GM18502 (cell line): ENCODE measurements around the gene TFF1.

Source experiments
- ATAC-seq: cut with Tn5 transposase; IDR thresholded peaks from one replicate; pipeline ENCODE4 v1.9.1; 2021; ENCODE audit warnings: mild to moderate bottlenecking; ENCODE audit not compliant: unreplicated experiment, poor library complexity

Gene TFF1

DNA sequence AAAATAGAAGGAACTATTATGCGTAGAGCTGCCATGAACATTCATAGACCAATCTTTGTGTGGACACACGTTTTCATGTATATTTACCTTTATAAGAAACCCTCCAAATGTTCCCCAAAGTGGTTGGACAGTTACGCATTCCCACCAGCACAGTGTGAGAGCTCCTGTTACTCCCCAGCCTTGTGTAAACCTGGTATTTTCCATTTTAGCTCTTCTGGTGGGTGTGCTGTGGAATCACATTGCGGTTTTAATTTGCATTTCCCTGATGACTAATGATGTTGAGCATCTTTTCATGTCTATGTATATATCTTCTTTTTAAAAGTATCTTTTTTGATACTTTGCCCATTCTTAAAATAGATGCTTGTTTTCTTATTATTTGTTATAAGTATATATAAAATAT is 34.2 kb upstream of the TFF1 start:
- ATAC-seq = no peak

DNA sequence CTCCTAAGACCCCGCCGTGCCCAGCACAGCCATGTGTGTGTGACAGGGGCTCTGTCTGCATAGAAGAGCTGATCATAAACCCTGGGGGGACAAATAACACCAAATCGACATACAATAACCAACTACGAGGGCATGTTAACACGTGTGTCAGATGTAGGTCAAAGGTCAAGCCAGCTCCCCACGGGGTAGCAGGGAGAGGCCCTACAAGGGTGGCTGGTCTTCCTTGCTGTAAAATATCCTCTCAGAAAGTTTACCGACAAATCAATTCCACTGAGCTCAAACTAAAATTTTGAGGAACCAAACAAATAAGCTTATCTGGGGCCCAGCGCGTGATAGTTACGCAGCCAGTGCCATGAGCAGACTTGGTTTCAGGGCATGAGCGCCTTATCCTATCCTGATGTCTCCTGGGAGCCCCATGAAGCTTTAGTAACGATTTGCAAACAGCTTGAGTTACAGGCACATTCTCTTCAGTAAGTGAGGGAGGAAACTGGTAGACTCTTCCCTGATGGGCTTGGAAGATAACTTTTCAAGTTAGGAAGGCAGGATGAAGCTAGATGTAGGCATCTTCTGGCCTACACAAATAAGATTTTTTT is 32.2 kb upstream of the TFF1 start:
- ATAC-seq = no peak

DNA sequence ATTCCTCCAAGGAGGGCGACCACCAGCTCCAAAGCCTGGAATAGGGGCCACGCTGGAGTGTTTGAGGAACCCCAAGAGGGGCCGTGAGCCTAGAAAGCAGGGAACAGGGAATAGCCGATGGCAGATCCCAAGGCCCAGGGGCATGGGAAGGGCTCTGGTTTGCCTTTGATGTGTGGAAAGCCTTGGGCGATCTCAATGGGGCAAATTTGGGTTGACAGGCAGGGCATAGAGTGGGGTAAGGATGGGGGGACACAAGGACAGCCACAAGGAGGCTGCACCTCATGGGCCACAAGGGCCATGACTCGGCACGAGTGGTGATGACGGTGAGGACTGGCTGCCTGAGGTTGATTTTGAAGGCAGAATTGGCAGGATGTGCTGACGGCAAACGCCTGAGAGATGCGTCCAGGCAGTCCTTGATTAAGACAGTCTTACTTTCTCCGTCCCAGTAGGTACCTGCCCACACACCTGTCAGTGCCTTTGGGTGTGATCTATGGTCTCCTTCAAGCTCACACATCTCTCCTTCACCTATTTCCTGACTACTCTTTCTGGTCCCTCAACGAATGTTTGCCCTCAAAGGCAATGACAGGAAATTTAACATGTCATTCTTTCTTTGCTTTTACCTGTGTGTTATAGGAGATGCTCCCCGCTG is 31.5 kb upstream of the TFF1 start:
- no peak for ATAC-seq

DNA sequence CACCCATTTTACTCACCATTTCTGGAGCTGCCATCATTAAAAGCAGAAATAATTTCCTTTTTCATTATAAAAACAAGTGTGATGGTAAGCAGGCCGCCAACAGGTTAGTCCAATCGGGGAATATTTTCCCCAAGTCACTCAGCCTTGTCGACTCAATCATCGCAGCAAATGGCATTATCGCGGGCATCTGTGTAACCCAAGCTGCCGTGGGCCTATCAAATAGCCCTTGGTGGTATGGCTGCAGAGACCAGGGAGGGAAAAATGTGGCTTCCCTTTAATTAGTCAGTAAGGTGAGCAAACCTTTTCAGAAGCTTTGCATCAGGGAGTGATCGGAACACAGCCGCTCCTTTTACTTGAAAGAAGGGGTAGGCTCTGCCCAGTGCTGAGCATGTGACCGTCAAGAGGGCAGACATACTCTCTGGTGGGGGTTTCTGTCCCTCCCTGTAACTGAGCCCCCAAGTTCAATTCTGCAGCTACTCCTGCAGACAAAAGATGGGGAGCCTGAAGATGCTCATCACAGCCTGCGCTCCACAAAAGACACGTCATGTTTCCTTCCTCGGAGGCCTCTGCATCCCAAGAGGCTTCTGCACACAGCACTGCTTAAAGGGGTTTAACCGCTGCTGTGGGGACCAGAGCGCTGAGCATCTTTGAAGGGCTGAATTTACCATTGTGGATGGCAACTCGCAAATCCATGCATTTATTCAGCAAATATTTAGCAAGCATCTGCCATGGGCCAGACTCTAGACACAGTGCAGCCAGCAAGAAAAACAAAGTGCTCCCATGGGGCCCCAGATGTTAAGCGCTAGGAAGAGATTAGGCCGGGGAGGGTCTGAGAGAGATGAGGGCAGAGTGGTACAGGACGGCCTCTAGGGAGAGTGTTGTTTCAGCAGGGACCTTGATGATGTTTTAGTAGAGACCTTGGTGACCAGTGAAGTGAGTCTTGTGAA is 30.7 kb upstream of the TFF1 start:
- ATAC-seq = no peak

DNA sequence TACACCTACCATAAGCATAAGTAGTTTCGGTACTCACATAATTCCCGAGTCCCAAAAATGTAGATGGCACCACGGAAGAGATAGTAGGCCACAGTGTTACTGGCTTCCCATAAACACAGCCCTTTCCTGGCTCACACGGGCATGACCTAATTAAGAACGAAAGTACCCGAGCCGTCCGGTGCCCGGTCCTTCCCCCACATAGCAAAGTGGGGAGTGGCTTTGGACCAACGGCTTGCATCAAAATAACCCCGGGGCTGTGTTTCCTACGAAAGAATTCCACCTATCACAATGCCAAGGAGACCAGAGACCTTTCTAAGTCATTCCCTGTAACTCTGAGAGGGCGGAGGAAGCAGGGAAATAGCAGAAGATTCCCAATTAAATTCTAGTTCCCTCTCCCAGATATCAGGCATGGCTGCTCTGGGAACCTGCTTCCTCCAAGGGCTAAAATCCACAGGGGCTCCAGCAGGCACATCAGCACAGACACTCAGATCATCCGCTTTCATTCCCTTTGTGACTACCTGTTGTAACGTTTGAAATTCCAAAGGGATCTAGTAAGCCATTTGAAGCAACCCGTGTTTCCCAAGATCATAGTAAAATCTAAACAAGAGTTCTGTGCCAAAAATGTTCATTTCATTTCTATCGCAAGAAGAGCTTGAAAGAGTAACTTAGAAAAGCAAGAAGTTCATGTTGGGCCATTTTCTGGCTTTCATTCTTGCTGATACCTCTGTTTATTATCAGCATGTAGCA is 29.7 kb upstream of the TFF1 start, which contains the start of gene TMPRSS3:
TMPRSS3 (minus strand) TSS at position 148 of the 747 bp plus-strand sequence. CDS start 635 bp downstream, outside the sequence.
- no peak for ATAC-seq

DNA sequence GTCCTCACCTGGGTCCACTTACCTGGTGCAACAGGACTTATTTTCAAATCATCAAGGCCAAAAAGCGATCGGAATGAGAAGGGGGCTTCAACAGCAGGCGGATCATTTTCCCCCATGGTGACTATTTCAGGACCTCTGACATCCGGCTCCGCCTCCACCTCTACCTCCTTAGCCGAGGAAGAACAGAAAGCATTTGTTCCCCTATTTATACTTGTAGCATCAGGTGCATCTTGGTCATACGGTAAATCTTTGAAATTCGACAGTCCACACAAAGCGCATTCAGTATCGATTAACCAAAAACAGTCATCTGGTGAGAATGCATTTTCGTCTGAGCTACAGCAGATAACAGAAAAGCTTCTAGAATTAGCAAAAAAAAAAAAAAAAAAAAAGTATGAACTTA is 29.0 kb upstream of the TFF1 start:
- no peak for ATAC-seq

DNA sequence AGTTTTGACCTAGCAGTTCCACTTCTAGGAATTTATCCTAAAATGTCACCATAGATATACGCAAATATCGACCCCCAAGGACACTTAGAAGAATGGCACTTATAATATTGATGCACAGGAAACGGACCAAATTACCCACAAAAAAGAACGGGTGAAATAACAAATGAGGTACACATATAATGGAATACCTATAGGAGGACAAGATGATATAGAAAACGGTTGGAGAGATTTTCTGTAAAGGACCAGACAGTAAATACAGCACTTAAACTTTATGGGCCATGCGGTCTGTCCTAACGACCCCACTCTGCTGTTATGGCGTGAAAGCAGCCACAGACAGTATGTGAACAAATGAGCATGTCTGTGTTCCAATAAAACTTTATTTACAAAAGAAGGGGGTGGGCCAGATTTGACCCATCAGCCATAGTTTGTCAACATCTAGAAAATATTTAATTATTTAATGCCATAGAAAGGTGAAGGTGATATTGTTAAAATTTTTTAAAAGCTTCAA is 27.2 kb upstream of the TFF1 start:
- no peak for ATAC-seq

DNA sequence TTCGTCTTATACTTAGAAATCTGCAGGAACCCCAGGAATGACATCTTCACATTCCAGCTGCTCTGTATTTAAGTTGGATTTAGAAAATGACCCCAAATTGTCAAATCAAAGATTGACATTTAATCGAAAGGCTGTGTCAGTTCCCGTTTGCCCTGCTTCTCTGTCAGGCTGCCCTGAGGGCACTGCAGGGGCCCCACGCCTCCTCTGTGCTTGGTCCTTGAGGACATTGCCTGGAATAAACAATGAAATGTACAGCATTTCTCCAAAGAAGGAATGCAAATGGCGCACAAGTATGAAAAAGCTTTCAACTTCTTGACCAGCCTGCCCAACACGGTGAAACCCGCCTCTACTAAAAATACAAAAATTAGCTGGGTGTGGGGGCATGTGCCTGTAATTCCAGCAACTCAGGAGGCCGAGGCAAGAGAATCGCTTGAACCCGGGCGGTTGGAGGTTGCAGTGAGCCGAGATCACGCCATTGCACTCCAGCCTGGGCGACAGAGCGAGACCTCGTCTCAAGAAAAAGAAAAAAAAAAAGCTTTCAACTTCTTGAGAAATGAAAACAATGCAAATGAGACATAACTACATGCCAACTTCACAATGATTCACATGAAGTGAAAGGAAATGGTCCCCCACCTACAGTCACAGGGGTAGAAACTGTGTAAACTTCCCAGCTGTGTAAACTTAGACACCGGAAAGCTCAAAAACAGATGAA is 26.6 kb upstream of the TFF1 start:
- peak; percentile 57 for ATAC-seq

DNA sequence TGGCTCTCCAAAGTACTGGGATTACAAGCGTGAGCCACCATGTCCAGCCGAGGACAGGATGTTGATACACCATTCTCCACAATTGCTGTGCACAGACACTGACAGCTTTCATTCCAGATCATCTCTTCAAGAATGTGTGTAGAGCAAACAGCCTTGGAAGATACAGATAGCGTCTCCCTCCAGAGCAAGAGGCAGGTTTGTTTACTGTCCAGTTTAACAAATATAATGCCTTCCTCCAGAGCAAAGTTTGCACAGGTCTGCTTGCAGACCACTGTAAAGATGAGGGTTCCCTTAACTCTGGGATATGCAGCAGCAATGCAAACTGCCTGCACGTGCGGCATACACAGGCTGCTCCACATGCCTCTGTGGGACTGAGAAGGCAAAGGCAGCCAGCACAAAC is 25.0 kb upstream of the TFF1 start:
- no peak for ATAC-seq

DNA sequence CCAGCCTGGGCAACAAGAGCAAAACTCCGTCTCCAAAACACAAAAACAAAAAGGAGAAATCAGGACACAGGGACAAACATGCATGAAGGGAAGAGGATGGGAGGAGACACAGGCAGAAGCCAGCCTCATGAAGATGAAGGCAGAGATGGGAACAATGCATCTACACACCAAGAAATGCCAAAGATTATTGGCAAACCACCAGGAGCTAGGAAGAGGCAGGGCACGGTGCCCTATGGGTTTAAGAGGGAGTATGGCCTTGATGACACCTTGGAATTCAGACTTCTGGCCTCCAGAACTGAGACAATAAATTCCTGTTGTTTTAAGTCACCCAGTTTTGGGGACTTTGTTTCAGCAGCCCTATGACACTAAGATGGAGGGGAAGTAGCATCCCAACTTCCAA is 24.4 kb upstream of the TFF1 start:
- ATAC-seq = no peak

DNA sequence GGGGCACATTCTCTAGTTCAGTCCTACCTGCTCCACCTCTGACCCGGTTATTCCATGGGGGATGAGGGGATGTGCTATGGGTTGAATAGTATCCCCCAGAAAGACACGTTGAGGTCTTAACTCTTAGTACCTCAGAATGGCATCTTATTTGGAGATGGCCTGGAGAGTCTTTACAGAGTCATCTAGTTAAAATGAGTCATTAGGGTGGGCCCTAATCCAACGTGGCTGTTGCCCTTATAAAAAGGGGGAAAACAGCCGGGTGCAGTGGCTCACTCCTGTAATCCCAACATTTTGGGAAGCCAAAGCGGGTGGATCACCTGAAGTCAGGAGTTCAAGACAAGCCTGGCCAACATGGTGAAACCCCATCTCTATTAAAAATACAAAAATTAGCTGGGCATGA is 23.9 kb upstream of the TFF1 start:
- ATAC-seq = no peak

DNA sequence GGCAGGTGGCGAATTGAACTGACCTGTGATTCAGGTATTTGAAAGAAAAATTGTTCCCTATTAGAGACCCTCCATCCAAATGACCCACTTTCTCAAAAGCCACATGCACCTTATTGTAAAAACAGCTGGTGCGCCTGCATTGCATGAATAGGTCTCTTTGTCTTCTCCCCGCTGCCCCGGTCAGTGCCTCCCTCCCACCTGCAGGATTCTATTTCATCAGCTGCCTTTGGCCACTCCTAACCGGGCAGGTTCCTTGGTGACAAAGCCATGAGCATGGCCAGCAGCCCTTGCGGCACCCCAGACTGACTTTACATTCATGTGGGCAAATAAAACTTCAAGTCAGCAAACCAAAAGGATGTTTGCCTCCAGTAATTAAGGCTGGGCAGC is 23.1 kb upstream of the TFF1 start:
- no peak for ATAC-seq

DNA sequence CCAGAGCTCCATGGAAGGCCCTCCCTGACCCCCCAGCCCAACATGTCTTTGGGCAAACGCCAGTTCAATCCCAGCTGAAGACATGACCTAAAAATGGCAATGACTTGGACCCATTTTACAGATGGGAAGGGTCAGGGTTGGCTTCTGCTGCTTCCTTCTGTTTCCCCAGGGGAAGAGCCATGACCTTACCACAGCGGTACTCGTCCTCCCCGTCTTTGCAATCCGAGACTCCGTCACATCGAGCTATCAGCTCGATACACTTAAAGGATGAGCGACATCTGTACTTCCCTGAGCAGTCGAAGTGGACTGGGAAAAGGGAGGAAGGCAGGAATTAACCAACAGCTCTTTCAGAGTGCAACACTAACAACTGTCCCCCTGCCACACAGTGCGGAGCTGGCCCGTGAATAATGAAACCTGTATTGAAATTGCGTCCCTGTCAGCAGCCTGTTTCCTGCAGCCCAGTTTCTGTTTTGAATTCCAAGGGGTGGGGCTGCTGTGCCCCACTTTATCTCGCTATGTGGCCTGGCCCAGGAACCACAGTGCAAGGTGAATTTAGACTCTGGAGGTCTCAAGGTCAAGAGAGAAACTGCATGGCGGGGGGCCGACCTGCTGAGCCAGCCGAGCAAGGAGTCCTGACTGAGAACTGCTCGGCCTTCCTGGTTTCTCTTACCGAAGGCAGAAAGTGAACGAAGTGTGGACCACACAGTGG is 22.6 kb upstream of the TFF1 start:
- no peak for ATAC-seq

DNA sequence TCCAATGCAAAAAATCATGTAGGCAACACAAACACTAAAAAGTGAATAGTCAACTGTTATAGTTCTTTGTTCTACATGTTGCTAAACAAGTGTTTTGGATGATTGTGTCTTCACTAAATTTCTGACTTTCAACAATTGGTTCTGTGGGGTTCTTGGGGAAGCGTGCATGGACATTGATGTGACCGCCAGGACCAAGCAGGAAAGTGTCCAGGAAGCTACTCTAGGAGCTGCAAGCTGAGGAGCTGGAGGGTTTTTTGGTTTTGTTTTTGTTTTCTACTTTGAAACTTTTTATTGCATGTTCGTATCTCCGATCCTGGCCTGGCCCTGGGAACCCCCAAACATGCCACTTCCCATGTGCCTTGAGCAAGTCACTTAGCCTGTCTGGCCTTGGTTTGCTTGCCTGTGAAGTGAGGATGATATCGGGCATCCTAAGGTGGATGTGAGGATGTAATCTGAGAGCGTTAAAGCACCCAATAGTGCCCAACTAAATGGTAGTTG is 21.6 kb upstream of the TFF1 start:
- ATAC-seq = no peak

DNA sequence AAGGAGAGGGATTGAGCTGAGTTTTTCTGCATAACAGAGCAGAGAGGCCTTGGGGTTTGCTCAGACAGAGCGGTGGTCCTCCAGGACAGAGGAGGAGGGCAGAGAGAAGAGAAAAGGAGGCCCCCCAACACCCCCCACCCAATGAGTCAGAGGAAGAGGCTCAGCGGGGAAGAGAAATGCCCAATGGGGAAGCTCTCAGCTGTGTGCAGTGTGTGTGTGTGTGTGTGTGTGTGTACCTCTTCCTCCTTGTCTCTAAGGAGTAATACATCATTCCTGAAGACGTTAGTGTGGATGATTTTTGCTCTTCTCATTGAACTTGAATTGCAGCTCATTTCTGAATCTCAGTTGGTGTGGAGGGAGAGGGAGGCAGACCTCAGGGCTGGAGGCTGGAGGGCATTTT is 20.8 kb upstream of the TFF1 start:
- ATAC-seq = no peak

DNA sequence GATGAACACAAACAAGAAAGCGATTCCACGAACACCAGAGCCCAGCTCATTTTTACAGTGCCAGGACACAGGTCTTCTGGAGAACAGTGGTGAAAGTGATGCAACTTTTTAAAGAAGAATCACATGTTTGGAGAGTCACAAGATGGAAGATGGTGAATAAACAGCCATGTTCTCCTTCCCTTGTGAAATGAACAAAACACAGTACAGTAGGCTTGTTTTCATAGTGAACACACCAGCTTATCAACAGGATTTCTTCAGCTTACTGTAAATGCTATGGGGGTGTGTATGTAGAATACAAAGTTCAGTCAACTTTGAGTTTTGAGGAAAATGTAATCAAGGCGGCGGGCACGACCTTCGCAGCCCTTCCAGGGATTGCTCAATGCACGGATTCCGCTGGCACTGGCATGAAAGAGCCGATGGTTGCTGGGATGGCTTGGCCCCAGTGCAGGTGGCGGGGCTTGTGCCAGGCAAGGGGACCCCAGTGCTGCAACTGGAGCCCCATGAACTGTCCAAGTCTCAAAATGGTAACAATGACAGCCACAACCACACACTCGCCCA is 19.8 kb upstream of the TFF1 start:
- no peak for ATAC-seq

DNA sequence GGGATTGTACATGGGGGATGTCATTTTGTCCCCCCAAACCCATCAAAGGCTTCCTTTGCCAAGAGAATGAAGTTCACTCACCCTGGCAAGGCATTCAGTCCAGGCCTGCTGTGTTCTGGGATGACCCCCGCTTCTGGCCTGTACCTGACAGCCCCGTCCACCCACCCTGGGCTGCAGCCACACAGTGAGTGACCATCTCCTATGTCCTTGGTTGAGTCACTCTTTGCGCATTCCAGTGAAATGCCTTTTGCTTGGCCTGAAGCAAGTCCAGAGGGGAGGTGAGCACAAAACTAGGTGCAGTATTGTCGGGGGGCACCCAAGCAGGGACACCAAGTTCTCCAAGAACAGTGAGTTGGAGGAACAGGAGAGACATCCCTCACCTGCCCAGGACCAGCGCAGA is 19.3 kb upstream of the TFF1 start:
- no peak for ATAC-seq

DNA sequence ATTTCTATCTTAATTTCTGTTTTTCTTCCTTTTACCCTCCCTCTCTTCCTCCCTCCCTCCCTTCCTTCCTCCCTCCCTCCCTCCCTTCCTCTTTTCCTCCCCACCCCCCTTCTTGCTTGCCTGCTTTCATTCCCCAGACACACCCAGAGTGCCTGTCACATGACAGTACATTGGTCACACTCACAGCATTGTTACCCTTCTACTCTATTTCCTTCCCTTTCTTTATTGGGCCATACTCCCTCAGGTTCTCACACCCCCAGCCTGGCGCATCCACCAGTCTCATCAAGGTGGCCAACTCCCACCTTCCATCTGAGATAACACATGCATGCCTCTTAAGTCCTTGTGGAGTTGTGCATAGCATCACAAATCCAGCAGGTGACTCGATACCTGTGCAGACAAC is 18.7 kb upstream of the TFF1 start:
- no peak for ATAC-seq
